Activated CD8-positive, alpha-beta memory T cell treated with anti-CD3 and anti-CD28 coated beads, Interleukin-2, amount 10 ng/mL, durations not matched to agents 7 days and 5 days (primary cell): ENCODE data around the gene ZNF839. TPM values are rescaled to one million over a fixed set of nuclear protein-coding genes. Genes with fewer than 3 reads are reported as not detected.
A peak's percentile ranks its signal among the peaks of the same experiment; 100 is the strongest.
"Not testable (repeated sequence)": the region's sequence is repeated elsewhere in the genome, so short reads cannot be mapped to it uniquely, and the experiment has no call there.

Experiments used
- ATAC-seq: fragments of 150-1000 bp; cut with Tn5 transposase; one replicate; pipeline ENCODE4 v1.10.0; 2021; ENCODE audit warnings: moderate library complexity
- CTCF ChIA-PET: fragments of 350-600 bp; sonication (Branson Sonifier 250); formaldehyde crosslinking; loops from one replicate; lab custom pipeline; 2021; ENCODE audit warnings: antibody characterized with exemption; lab: Charles Lee
- DNase-seq: peaks from one replicate; pipeline ENCODE4 v3.0.0-alpha.2; 2020
- H3K27ac Mint-ChIP-seq: one replicate; pipeline ENCODE4 v1.8.0; 2021; ENCODE audit warnings: mild to moderate bottlenecking, mixed read lengths
- H3K27me3 Mint-ChIP-seq: one replicate; pipeline ENCODE4 v1.8.0; 2021; ENCODE audit warnings: mixed read lengths
- H3K36me3 Mint-ChIP-seq: one replicate; pipeline ENCODE4 v1.8.0; 2021; ENCODE audit warnings: mild to moderate bottlenecking, mixed read lengths
- H3K4me1 Mint-ChIP-seq: one replicate; pipeline ENCODE4 v1.8.0; 2021; ENCODE audit warnings: mixed read lengths
- H3K4me3 Mint-ChIP-seq: one replicate; pipeline ENCODE4 v1.8.0; 2021; ENCODE audit warnings: mild to moderate bottlenecking, moderate library complexity, mixed read lengths
- H3K9me3 Mint-ChIP-seq: one replicate; pipeline ENCODE4 v1.8.0; 2022; ENCODE audit warnings: low read depth, mixed read lengths
- total RNA-seq, 2 experiments: library from RNA; stranded (reverse); gene quantifications; one replicate each; pipeline ENCODE4 v1.2.3, GENCODE V29; 2021

ZNF839 gene
- total RNA-seq, 2 experiments from 2014 or later: 11.9 to 13.5 TPM

DNA sequence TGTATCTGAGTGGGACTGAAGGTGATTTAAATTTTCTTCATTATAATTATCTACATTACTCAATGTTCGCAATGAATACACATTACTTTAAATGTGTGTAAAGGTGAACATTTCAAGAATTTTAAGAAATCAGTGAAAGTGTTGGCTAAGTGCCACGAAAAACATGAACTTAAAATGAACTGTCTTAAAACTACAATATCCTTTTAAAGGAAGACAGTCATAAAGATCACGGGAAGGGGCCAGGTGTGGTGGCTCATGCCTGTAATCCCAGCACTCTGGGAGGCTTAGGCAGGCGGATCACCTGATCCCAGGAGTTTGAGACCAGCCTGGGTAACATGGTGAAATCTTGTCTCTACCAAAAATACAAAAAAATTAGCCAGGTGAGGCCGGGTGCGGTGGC is 25.8 kb upstream of the ZNF839 start:
- no peak overlapping the region for H3K4me3 Mint-ChIP-seq
- no peak overlapping the region for H3K27ac Mint-ChIP-seq
- no peaks in the 10 kb centered on the region for H3K4me1 Mint-ChIP-seq
- CTCF ChIA-PET: no interaction called here
- DNase-seq (no peak), ATAC-seq (no peak)
- no peaks in the 10 kb centered on the region for H3K36me3 Mint-ChIP-seq
- no peaks in the 10 kb centered on the region for H3K27me3 Mint-ChIP-seq
- no peaks in the 10 kb centered on the region for H3K9me3 Mint-ChIP-seq

DNA sequence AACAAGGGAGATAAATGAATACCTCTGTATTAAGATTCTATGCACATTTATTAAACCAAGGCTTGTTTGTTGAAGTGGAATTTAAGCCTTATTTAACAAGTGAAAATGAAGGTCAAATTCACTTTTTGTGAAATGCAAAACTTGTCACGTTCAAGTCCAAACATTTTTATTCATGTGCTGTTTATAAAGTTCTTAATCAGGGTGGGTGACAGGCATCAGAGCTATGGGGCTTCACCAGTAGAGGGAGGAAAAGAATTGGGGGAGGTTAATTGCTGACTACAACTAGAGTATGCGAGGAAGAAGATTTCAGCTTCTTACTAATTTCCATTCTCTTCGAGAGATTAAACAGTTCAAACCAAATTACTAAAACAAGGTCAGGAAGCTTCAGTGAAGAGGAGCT is 24.3 kb upstream of the ZNF839 start:
- no peaks in the 10 kb centered on the region for H3K4me1 Mint-ChIP-seq
- CTCF ChIA-PET: interaction anchor here (1.4 kb wide), 2 partner anchors 9 to 19 kb away, joined by 5 read pairs; partner anchors contain the start of gene MOK
- no peaks in the 10 kb centered on the region for H3K9me3 Mint-ChIP-seq

GRCh38 chr14:102297436-102298170 is 21.9 kb upstream of the ZNF839 start:
- CTCF ChIA-PET: interaction anchor here (0.9 to 1.4 kb wide), 2 partner anchors 17 to 19 kb away, joined by 3 to 4 read pairs; no protein-coding TSS in a partner anchor
- no peak overlapping the region for H3K27ac Mint-ChIP-seq
- H3K36me3 Mint-ChIP-seq: no peaks in the 10 kb centered on the region
- H3K4me1 Mint-ChIP-seq: no peaks in the 10 kb centered on the region
- no peaks in the 10 kb centered on the region for H3K9me3 Mint-ChIP-seq
- ATAC-seq: no peak
- no peak overlapping the region for H3K4me3 Mint-ChIP-seq
- DNase-seq: no peak
- no peaks in the 10 kb centered on the region for H3K27me3 Mint-ChIP-seq

More for the DNA sequence above, 24.3 kb upstream of the ZNF839 start:
- Mint-ChIP-seq H3K4me3 (no peak overlapping the region), H3K27ac (no peak overlapping the region), H3K36me3 (no peaks in the 10 kb centered on the region), H3K27me3 (no peaks in the 10 kb centered on the region)
- no peak for DNase-seq
- ATAC-seq: no peak

GRCh38 chr14:102298303-102299070 is 21.1 kb upstream of the ZNF839 start:
- not testable (repeated sequence) for DNase-seq, H3K4me3 Mint-ChIP-seq, H3K27me3 Mint-ChIP-seq, ATAC-seq, H3K9me3 Mint-ChIP-seq, H3K4me1 Mint-ChIP-seq, H3K27ac Mint-ChIP-seq, H3K36me3 Mint-ChIP-seq
- CTCF ChIA-PET: interaction anchor here (0.9 to 1.4 kb wide), 2 partner anchors 16 to 18 kb away, joined by 3 to 4 read pairs; no protein-coding TSS in a partner anchor

DNA sequence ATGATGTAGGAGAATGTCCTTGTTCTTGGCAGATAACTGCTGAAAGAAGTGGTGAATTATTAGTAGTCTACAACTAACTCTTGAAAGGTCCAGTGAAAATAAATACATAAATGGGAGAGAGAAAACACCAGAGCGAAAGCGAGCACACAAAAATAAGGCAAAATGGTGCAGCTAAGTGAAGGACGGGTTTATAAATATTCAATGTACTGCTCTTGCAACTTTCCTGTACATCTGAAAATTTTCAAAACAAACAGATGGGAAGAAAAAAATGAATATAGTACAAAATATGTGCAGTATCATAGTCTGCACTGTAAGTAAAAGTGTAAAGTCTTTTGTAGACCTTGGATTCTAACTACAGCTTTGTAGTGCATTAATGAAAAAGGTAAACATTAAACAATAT is 15.9 kb upstream of the ZNF839 start:
- CTCF ChIA-PET: interaction anchor here (1.2 to 4.1 kb wide), 4 partner anchors 9 to 16 kb away, joined by 4 to 63 read pairs (median 17); partner anchors contain the start of gene ZNF839
- peaks cover 8% of the 10 kb centered on the region for H3K27me3 Mint-ChIP-seq
- no peaks in the 10 kb centered on the region for H3K9me3 Mint-ChIP-seq
- peak overlapping the region; percentile 53 for H3K4me3 Mint-ChIP-seq
- ATAC-seq (no peak), DNase-seq (no peak)
- no peaks in the 10 kb centered on the region for H3K36me3 Mint-ChIP-seq
- H3K4me1 Mint-ChIP-seq: peaks cover 11% of the 10 kb centered on the region
- H3K27ac Mint-ChIP-seq: no peak overlapping the region

- peak; percentile 98 for DNase-seq
- peak within 1 kb of the TSS; percentile 89 for H3K4me3 Mint-ChIP-seq
- H3K4me1 Mint-ChIP-seq: peaks cover 11% of the 10 kb centered on the region
- H3K27me3 Mint-ChIP-seq: peaks cover 8% of the 10 kb centered on the region
- H3K36me3 Mint-ChIP-seq: no peaks in the 10 kb centered on the region
- CTCF ChIA-PET: interaction anchor here (0.5 to 4.1 kb wide), 6 partner anchors 10 to 289 kb away, joined by 3 to 63 read pairs (median 4); no protein-coding TSS in a partner anchor
- H3K9me3 Mint-ChIP-seq: no peaks in the 10 kb centered on the region
- H3K27ac Mint-ChIP-seq: peak within 1 kb of the TSS; percentile 87
- peak; percentile 95 for ATAC-seq
These were observed 14.7 kb upstream of the ZNF839 start, which contains the start of gene MOK for GRCh38 chr14:102304611-102305506. TSS of gene MOK (minus strand) at chr14:102305164. CDS start at chr14:102304968, 196 bp downstream.

- ATAC-seq: peak; percentile 74
- peaks cover 47% of the 10 kb centered on the region for H3K4me1 Mint-ChIP-seq
- H3K27me3 Mint-ChIP-seq: no peaks in the 10 kb centered on the region
- H3K36me3 Mint-ChIP-seq: no peaks in the 10 kb centered on the region
- CTCF ChIA-PET: interaction anchor here (0.6 to 2.9 kb wide), 42 partner anchors 9 to 608 kb away, joined by 3 to 63 read pairs (median 4); partner anchors contain the start of genes MOK and WDR20
- peak overlapping the region; percentile 88 for H3K4me3 Mint-ChIP-seq
- no peaks in the 10 kb centered on the region for H3K9me3 Mint-ChIP-seq
- H3K27ac Mint-ChIP-seq: peak overlapping the region; percentile 80
- DNase-seq: peak; percentile 87
These were observed 5.1 kb upstream of the ZNF839 start for GRCh38 chr14:102314242-102315011.

GRCh38 chr14:102315121-102315520 is 4.4 kb upstream of the ZNF839 start:
- peaks cover 48% of the 10 kb centered on the region for H3K4me1 Mint-ChIP-seq
- no peak overlapping the region for H3K27ac Mint-ChIP-seq
- H3K27me3 Mint-ChIP-seq: no peaks in the 10 kb centered on the region
- no peaks in the 10 kb centered on the region for H3K9me3 Mint-ChIP-seq
- DNase-seq: no peak
- ATAC-seq: no peak
- H3K36me3 Mint-ChIP-seq: no peaks in the 10 kb centered on the region
- peak overlapping the region; percentile 88 for H3K4me3 Mint-ChIP-seq
- CTCF ChIA-PET: interaction anchor here (0.6 to 2.9 kb wide), 28 partner anchors 10 to 608 kb away, joined by 3 to 63 read pairs (median 5); partner anchors contain the start of genes MOK and WDR20

- peak overlapping the region; percentile 90 for H3K27ac Mint-ChIP-seq
- peak overlapping the region; percentile 79 for H3K4me3 Mint-ChIP-seq
- peaks cover 60% of the 10 kb centered on the region for H3K4me1 Mint-ChIP-seq
- peak; percentile 57 for DNase-seq
- H3K36me3 Mint-ChIP-seq: no peaks in the 10 kb centered on the region
- no peak for ATAC-seq
- no peaks in the 10 kb centered on the region for H3K27me3 Mint-ChIP-seq
- H3K9me3 Mint-ChIP-seq: no peaks in the 10 kb centered on the region
- CTCF ChIA-PET: interaction anchor here (0.7 to 4.9 kb wide), 16 partner anchors 12 to 352 kb away, joined by 3 to 29 read pairs (median 4); partner anchors contain the start of genes CINP, DYNC1H1, HSP90AA1 and MOK
These were observed 3.2 kb upstream of the ZNF839 start for GRCh38 chr14:102316338-102316742.

DNA sequence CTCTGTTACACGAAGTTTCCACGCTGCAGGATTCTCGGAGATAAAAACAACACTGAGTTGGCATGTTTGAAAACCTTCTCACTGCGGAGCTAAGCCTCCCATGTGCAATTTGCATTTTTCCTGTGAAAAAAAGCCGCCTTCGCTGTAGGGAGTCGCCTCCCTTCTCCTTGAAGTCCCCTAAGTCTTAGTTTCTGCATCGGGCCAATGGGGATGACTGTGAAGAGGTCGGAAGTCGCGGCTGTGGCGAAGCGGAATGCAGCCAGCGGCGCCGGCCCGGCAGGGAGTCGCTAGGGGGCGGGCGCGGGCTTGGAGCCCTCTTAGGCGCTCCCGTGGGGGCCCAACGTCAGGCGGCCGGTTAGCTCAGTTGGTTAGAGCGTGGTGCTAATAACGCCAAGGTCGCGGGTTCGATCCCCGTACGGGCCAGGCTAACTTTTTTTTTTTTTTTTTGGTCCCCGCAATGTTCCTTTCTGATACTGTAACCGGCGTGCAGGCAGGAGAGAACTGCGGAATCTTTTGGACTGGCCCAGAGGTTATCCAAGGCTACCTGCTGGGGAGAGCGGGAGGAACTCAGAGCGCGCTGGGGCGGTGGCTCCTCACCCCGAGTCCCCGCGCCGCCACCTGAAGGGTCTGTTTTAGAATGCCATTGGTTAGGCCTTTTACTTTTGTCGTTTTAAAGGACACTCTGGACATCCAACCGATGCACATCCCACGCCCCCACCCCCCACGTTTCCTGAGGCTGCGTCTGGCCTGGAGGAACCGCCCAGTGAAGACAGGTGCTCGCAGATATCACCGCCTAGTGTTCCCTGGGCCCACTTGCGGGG is 2.6 kb upstream of the ZNF839 start:
- Mint-ChIP-seq H3K4me3 (peak overlapping the region; percentile 79), H3K9me3 (no peaks in the 10 kb centered on the region), H3K4me1 (peaks cover 65% of the 10 kb centered on the region), H3K27me3 (no peaks in the 10 kb centered on the region), H3K36me3 (no peaks in the 10 kb centered on the region), H3K27ac (peak overlapping the region; percentile 90)
- peak; percentile 95 for DNase-seq
- ATAC-seq: peak; percentile 72
- CTCF ChIA-PET: interaction anchor here (0.6 to 4.9 kb wide), 24 partner anchors 12 to 595 kb away, joined by 3 to 29 read pairs (median 4); partner anchors contain the start of genes CINP, DYNC1H1, HSP90AA1 and MOK
